ENCODE data around the gene ZSWIM6. TPM values are rescaled to one million over a fixed set of nuclear protein-coding genes. Genes with fewer than 3 reads are reported as not detected.
A peak's percentile ranks its signal among the peaks of the same experiment; 100 is the strongest.

The ZSWIM6 gene
- total RNA-seq, 6 experiments from 2014 or later = 9.7 to 13.5 (median 11.7) TPM

- Mint-ChIP-seq H3K27ac (peak overlapping the region; percentile 14; the same call in 1 of the 2 replicates), H3K4me1 (ENCODE audit: low read depth) (peaks cover 28% of the 10 kb centered on the region), H3K4me3 (no peak overlapping the region), H3K27me3 (ENCODE audit: insufficient read depth) (no peaks in the 10 kb centered on the region), H3K36me3 (ENCODE audit: low read depth) (peaks cover 4% of the 10 kb centered on the region; the same call in 1 of the 2 replicates), H3K9me3 (no peaks in the 10 kb centered on the region)
- TF ChIP-seq, protein P1, sequence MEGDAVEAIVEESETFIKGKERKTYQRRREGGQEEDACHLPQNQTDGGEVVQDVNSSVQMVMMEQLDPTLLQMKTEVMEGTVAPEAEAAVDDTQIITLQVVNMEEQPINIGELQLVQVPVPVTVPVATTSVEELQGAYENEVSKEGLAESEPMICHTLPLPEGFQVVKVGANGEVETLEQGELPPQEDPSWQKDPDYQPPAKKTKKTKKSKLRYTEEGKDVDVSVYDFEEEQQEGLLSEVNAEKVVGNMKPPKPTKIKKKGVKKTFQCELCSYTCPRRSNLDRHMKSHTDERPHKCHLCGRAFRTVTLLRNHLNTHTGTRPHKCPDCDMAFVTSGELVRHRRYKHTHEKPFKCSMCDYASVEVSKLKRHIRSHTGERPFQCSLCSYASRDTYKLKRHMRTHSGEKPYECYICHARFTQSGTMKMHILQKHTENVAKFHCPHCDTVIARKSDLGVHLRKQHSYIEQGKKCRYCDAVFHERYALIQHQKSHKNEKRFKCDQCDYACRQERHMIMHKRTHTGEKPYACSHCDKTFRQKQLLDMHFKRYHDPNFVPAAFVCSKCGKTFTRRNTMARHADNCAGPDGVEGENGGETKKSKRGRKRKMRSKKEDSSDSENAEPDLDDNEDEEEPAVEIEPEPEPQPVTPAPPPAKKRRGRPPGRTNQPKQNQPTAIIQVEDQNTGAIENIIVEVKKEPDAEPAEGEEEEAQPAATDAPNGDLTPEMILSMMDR (IDR thresholded peaks at IDR 0.05) = no peak
- DNase-seq = no peak
These were observed 31.5 kb downstream of the ZSWIM6 start for GRCh38 chr5:61363401-61364114.

DNA sequence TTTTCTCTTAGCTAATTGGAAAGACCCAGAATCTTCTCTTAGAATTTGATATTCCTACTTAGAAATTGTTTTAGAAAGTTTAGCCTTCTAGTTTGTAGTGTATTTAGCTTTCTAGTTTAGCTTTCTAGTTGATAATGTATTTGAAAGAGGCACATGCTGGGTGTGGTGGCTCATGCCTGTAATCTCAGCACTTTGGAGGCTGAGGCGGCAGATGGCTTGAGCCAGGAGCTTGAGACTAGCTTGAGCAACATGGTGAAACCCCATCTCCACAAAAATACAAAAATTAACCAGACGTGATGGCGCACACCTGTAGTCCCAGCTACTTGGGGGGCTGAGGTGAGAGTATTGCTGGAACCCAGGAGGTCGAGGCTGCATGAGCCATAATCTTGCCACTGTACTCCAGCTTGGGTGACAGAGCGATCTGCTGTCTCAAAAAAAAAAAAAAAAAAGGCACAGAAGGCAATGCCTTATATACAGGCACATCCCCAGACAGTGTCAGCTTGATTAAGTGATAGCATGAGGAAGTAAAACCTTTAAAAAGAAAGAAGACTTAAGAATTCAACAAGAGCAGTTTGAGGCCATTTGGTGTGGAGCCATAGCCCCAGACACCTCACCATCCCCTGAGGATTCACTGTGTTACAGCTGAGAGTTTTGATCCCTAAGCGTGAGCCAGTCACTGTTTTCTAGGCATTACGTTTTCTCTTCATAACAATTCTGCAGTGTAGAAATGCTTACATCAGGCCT, 34.6 kb downstream of the ZSWIM6 start:
- no peaks in the 10 kb centered on the region for H3K27me3 Mint-ChIP-seq (ENCODE audit: insufficient read depth)
- no peaks in the 10 kb centered on the region for H3K9me3 Mint-ChIP-seq
- TF ChIP-seq, protein P1 (IDR thresholded peaks at IDR 0.05) = no peak
- H3K27ac Mint-ChIP-seq = no peak overlapping the region
- H3K4me1 Mint-ChIP-seq (ENCODE audit: low read depth) = peaks cover 19% of the 10 kb centered on the region
- H3K36me3 Mint-ChIP-seq (ENCODE audit: low read depth) = peaks cover 4% of the 10 kb centered on the region; the same call in 1 of the 2 replicates
- no peak overlapping the region for H3K4me3 Mint-ChIP-seq
- DNase-seq = no peak

DNA sequence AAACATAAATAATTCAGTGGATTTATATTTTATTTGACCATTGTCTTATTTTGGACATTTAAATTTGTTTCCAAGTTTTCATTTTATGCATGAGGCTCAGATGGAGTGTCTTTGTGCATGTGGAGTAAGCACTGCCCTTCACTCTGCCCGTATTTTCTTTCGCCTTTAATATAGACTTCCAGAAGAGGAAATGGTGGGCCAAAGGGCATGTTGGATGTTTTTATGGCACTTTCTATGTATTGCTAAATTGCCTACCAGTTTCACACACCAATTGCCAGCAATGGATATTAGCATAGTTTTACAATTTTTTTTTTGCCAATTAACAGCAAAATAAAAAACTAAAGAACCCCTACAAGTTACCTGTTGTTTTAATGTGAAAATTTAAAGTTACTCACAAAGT, 38.4 kb downstream of the ZSWIM6 start:
- H3K36me3 Mint-ChIP-seq (ENCODE audit: low read depth) = peaks cover 7% of the 10 kb centered on the region
- no peak for DNase-seq
- no peak overlapping the region for H3K27ac Mint-ChIP-seq
- TF ChIP-seq, protein P1 (IDR thresholded peaks at IDR 0.05) = no peak
- H3K27me3 Mint-ChIP-seq (ENCODE audit: insufficient read depth) = no peaks in the 10 kb centered on the region
- H3K4me1 Mint-ChIP-seq (ENCODE audit: low read depth) = peaks cover 18% of the 10 kb centered on the region
- H3K4me3 Mint-ChIP-seq = no peak overlapping the region
- H3K9me3 Mint-ChIP-seq = no peaks in the 10 kb centered on the region

- DNase-seq = no peak
- H3K36me3 Mint-ChIP-seq (ENCODE audit: low read depth) = peaks cover 7% of the 10 kb centered on the region
- H3K4me1 Mint-ChIP-seq (ENCODE audit: low read depth) = peaks cover 18% of the 10 kb centered on the region
- no peak overlapping the region for H3K27ac Mint-ChIP-seq
- TF ChIP-seq, protein P1 (IDR thresholded peaks at IDR 0.05) = no peak
- H3K4me3 Mint-ChIP-seq = no peak overlapping the region
- no peaks in the 10 kb centered on the region for H3K9me3 Mint-ChIP-seq
- H3K27me3 Mint-ChIP-seq (ENCODE audit: insufficient read depth) = no peaks in the 10 kb centered on the region
These were observed 39.4 kb downstream of the ZSWIM6 start for GRCh38 chr5:61371474-61371873.

DNA sequence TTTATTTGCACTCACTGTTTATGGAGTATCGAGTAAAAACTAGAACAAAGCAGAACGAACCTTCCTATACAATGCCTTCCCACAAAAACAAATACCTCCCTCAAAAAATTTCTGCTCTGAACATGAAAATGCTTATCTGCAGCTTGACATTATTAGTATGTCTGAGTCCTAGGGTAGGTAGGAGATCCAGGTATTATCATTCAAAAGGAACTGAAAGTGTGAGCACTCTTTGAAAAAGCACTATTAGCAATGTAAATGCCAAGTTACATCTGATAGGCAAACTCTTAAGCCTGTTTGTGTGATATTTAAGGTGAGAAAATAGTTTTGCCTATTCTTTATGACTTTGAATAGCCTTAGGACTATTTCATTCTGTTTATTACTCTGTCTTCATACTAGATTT, 47.6 kb downstream of the ZSWIM6 start:
- DNase-seq = no peak
- H3K9me3 Mint-ChIP-seq = no peaks in the 10 kb centered on the region
- H3K27ac Mint-ChIP-seq = no peak overlapping the region
- peaks cover 11% of the 10 kb centered on the region for H3K36me3 Mint-ChIP-seq (ENCODE audit: low read depth)
- no peaks in the 10 kb centered on the region for H3K27me3 Mint-ChIP-seq (ENCODE audit: insufficient read depth)
- TF ChIP-seq, protein P1 (IDR thresholded peaks at IDR 0.05) = no peak
- no peak overlapping the region for H3K4me3 Mint-ChIP-seq
- H3K4me1 Mint-ChIP-seq (ENCODE audit: low read depth) = peaks cover 6% of the 10 kb centered on the region; the same call in 1 of the 2 replicates
